Myometrial cell (primary cell): ENCODE results near the gene MAP3K9. TPM values are rescaled to one million over a fixed set of nuclear protein-coding genes. Genes with fewer than 3 reads are reported as not detected.

Experiments
- total RNA-seq: library from RNA; depleted of rRNA; stranded (reverse); fragments of >200 nt; gene quantifications from 2 replicates; pipeline ENCODE4 v1.2.3, GENCODE V29; 2015

The MAP3K9 gene
- 2.9 and 5.7 TPM in 2 replicates for total RNA-seq

DNA sequence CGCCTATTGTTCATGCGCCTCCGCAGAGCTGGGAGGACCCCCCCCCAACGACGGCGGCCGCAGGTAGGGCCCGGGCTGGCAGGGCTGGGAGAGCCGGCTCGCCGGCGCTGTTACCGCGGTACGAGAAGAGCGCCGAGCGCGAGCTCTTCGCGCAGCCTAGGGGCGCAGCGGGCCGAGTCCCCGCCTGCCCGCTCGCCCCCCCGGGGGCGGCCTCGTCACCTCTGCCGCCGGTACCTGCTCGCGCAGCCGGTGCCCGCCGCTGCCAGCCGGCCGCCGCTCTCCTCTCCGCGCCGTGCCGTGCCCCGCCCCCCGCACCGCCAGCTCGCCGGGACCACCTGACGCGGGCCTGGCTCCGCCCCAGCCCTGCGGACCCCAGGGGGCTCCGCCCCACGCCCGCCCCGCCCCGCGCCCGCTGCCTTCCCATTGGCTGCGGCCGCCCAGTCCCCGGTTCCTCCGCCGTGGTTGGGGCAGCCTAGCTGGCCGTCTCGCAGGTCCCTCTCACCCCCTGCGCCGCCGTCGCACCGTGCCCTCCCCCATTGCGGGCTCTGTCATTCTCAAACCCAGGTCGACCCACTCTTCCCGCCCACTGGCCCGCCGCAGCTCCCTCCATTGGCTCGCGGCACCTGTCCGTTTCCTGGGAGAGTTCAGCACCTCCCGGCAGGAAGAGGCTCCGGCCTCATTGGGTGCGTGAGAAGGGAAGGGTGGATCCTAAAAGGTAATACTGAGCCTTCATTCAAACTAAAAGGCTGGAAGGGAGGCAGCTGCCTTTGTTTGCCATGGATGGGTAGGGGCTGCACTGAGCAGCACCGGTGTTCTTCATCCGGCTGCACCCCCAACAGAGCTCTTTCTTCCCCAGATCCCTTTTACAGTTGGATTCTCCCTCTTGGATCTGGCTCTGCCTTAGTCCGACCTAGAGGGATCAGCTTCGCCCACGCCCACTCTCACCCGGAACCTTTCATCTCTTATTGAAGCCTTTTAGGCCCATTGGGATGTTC is at the start of gene MAP3K9:
TSS of gene MAP3K9 (minus strand) at position 289 of the 995 bp plus-strand sequence. CDS start 342 bp downstream, outside the sequence.

Other genes with a start within 250 kb of the MAP3K9 start
- gene MED6, start 208.9 kb downstream of the MAP3K9 start, total RNA-seq: 18.2 and 20.4 TPM in 2 replicates
- gene TTC9, start 167.6 kb downstream of the MAP3K9 start, total RNA-seq: not detected in 2 replicates
- 20.2 and 34.2 TPM in 2 replicates for gene PCNX1, start 97.9 kb upstream of the MAP3K9 start, total RNA-seq